Mucosa of descending colon (tissue), 3 donors: Measurements from ENCODE around the gene SDC3. TPM values are rescaled to one million over a fixed set of nuclear protein-coding genes. Genes with fewer than 3 reads are reported as not detected.

Experiments used
- ATAC-seq: fragments of 200-7000 bp; cut with Tn5 transposase; one replicate; pipeline ENCODE4 v1.9.1; 2020; ENCODE audit warnings: mild to moderate bottlenecking, moderate library complexity
- DNase-seq, 3 donors: peaks; one replicate each; pipeline ENCODE4 v3.0.0-alpha.2; 2020
- H3K36me3 ChIP-seq: fragments of 200-600 bp; one replicate; pipeline ENCODE4 v1.8.0; 2021; ENCODE audit warnings: low read depth, mild to moderate bottlenecking
- H3K4me1 ChIP-seq: fragments of 200-600 bp; one replicate; pipeline ENCODE4 v1.8.0; 2021; ENCODE audit warnings: low read depth, mild to moderate bottlenecking
- H3K4me3 ChIP-seq: fragments of 200-600 bp; one replicate; pipeline ENCODE4 v1.8.0; 2021; ENCODE audit warnings: mild to moderate bottlenecking
- H3K9me3 ChIP-seq: fragments of 200-600 bp; one replicate; pipeline ENCODE4 v1.8.0; 2021; ENCODE audit warnings: mild to moderate bottlenecking
- intact Hi-C, 2 donors: fragments of 100-400 bp; cut with DNase I in 1 of 2; cut with micrococcal nuclease in 1 of 2; formaldehyde crosslinking; loops; one replicate each; pipeline versions ENCODE4 v1.11.0 to v1.11.1; 2022; cut with DNase I, micrococcal nuclease
- total RNA-seq, 3 donors: library from RNA; stranded (reverse); fragmentation: NEBNext Ultra II Directional in 2 of 3; extraction: Animal tissue kit (Norgen Biotek cat#: 25700) in 2 of 3; gene quantifications; one replicate each; pipeline versions ENCODE4 v1.2.1 to v1.2.4, GENCODE V29; 2021 to 2023
- TF ChIP-seq, protein P1 (sequence below): fragments of 200-600 bp; IDR thresholded peaks from one replicate; pipeline ENCODE4 v1.8.0; 2022; ENCODE audit warnings: antibody characterized with exemption, mild to moderate bottlenecking
- donor health status: DM: no; HTN: no; CAD: no; lungs with moderate emphysema.
- donor health status: DM: no; HTN: no; CAD: no.
- donor health status: DM: no; HTN: yes; CAD: no.

Gene SDC3
- total RNA-seq, 3 donors from 2014 or later, result 9.8 to 81.6 (median 17.2) TPM

DNA sequence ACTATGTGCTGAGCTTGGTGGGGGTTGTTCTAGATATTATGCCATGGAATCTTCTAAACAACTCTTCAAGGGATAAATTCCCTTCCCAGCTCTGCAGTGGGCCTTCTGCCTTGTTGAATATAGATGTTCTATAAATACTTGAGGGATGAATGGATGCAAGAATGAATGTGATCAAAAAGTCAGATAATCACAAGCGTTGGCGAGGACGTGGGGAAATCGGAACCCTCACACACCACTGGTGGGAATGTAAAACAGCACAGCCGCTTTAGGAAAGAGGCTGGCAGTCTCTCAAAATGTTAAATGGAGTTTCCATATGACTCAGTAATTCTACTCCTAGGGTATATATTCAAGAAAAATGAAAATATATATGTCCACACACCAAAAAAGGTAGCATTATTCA, 19.0 kb downstream of the SDC3 start:
- H3K4me1 ChIP-seq, result no peaks in the 10 kb centered on the region
- TF ChIP-seq, protein P1, sequence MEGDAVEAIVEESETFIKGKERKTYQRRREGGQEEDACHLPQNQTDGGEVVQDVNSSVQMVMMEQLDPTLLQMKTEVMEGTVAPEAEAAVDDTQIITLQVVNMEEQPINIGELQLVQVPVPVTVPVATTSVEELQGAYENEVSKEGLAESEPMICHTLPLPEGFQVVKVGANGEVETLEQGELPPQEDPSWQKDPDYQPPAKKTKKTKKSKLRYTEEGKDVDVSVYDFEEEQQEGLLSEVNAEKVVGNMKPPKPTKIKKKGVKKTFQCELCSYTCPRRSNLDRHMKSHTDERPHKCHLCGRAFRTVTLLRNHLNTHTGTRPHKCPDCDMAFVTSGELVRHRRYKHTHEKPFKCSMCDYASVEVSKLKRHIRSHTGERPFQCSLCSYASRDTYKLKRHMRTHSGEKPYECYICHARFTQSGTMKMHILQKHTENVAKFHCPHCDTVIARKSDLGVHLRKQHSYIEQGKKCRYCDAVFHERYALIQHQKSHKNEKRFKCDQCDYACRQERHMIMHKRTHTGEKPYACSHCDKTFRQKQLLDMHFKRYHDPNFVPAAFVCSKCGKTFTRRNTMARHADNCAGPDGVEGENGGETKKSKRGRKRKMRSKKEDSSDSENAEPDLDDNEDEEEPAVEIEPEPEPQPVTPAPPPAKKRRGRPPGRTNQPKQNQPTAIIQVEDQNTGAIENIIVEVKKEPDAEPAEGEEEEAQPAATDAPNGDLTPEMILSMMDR, result no peak
- no peaks in the 10 kb centered on the region for H3K9me3 ChIP-seq
- H3K36me3 ChIP-seq, result no peaks in the 10 kb centered on the region
- no peak for ATAC-seq
- no peak for DNase-seq
- no peak overlapping the region for H3K4me3 ChIP-seq
- intact Hi-C loops, result no loop called here

- Histone ChIP-seq H3K4me1 (no peaks in the 10 kb centered on the region), H3K36me3 (no peaks in the 10 kb centered on the region), H3K9me3 (no peaks in the 10 kb centered on the region), H3K4me3 (no peak overlapping the region)
- no peak for ATAC-seq
- DNase-seq, result no peak
- intact Hi-C loops, result no loop called here
- TF ChIP-seq, protein P1, result no peak
These were observed 19.6 kb downstream of the SDC3 start for GRCh38 chr1:30888975-30889374.

- peak in 2 of 3 donors; percentile 31 to 46 for DNase-seq
- TF ChIP-seq, protein P1, result no peak
- peak; percentile 47 for ATAC-seq
- H3K4me1 ChIP-seq, result no peaks in the 10 kb centered on the region
- no peaks in the 10 kb centered on the region for H3K36me3 ChIP-seq
- no peak overlapping the region for H3K4me3 ChIP-seq
- H3K9me3 ChIP-seq, result no peaks in the 10 kb centered on the region
- intact Hi-C loops, result no loop called here
These were observed 20.2 kb downstream of the SDC3 start for GRCh38 chr1:30888391-30888790.

DNA sequence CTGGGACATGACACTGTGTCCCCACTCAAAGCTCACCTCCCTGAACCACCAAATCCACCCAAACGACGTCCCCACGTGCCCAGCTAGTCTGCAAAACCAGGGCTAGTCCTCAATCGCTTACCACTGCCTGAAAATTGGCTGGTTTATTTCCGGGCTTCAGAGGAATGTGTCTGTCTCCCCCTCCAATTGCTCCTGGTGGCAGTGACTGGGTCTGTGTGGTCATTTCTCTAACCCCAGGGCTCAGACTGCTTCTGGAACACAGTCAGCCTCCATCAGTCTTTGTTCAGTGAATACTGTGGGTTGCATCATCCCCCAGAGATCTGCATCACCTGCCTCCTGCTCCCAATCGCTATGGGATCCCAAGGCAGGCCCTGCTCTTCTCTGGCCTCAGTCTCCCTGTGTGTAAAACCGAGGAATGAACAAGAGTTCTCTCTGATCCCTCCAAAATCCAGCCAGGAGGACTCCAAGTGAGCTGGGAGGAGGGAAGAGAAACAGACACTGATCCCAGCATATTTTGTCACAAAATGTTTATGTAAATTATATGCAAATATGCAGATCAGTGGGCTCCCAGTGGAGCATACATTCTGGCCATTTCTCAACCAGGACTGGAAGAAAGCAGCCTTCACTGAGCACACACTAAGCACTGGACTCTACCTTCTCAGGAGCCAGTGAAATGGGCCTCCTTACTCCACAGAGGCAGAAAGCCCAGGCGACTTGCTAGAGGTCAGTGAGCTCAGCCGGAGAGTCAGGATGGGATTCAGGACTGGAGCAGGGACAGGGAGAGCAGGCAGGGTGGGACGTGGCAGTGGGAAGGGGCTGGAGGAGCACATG, 20.9 kb downstream of the SDC3 start:
- Histone ChIP-seq H3K9me3 (no peaks in the 10 kb centered on the region), H3K36me3 (no peaks in the 10 kb centered on the region), H3K4me3 (no peak overlapping the region), H3K4me1 (no peaks in the 10 kb centered on the region)
- DNase-seq (no peak), ATAC-seq (no peak)
- TF ChIP-seq, protein P1, result no peak
- intact Hi-C loops, result no loop called here

DNA sequence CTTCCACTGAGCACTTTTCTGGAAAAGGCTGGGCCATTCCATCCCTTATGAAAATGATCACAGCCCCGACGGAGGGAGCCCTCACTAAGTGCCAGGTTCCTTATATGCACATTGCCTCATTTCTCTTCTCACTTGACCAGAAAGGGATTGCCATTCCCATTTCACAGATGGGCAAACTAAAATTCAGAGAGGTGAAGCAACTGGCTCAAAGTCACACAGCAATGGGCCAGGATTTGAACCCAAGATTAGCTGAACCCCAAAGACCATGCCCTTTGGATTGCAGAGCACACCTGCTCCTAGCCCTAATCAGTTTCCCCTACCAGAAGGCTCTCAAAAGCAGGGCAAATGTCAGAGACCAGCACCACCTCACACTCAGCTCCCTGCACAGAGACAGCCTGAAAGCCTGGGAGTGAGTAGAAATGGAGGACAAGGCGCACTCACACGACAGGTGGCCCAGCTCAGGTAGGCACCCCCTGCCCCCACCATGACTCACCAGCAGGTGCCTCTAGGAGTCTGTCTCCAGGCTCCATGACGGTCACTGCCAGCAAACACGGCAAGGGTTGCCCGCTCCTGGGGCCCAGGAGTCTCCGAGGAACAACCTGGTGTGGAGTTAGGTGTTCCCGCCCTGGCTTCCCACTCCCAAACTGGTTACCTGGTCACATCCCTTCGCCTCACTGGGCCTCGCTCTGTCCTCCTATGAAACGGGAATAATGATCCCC, 21.7 kb downstream of the SDC3 start:
- no peaks in the 10 kb centered on the region for H3K9me3 ChIP-seq
- DNase-seq (no peak), ATAC-seq (no peak)
- no peaks in the 10 kb centered on the region for H3K4me1 ChIP-seq
- H3K36me3 ChIP-seq, result no peaks in the 10 kb centered on the region
- TF ChIP-seq, protein P1, result no peak
- H3K4me3 ChIP-seq, result no peak overlapping the region
- intact Hi-C loops, result no loop called here
